HFFc6 (cell line): ENCODE results near the gene TBCA. TPM values are rescaled to one million over a fixed set of nuclear protein-coding genes. Genes with fewer than 3 reads are reported as not detected.

Experiments used
- DNase-seq: peaks from one replicate; pipeline ENCODE4 v3.0.0-alpha.2; 2018
- H3K27ac Mint-ChIP-seq: 2 replicates; pipeline ENCODE4 v1.8.0; 2020; ENCODE audit warnings: mild to moderate bottlenecking, mixed read lengths
- H3K27me3 Mint-ChIP-seq: 2 replicates; pipeline ENCODE4 v1.8.0; 2021; ENCODE audit warnings: mild to moderate bottlenecking, moderate library complexity, mixed read lengths; ENCODE audit not compliant: insufficient read depth
- H3K36me3 Mint-ChIP-seq: 2 replicates; pipeline ENCODE4 v1.8.0; 2021; ENCODE audit warnings: low read depth, mixed read lengths
- H3K4me1 Mint-ChIP-seq: 2 replicates; pipeline ENCODE4 v1.8.0; 2020; ENCODE audit warnings: low read depth, mixed read lengths
- H3K4me3 Mint-ChIP-seq: 2 replicates; pipeline ENCODE4 v1.8.0; 2020; ENCODE audit warnings: mild to moderate bottlenecking, moderate library complexity, mixed read lengths
- H3K9me3 Mint-ChIP-seq: 2 replicates; pipeline ENCODE4 v1.8.0; 2020; ENCODE audit warnings: mild to moderate bottlenecking, mixed read lengths
- total RNA-seq, 6 experiments: library from RNA; stranded (reverse); fragmentation: NEBNext Ultra II Directional; extraction: Animal tissue kit (Norgen Biotek cat#: 25700); gene quantifications; 2 replicates in 1 of 6; 3 replicates in 5 of 6; pipeline ENCODE4 v1.2.3, GENCODE V29; 2021
- TF ChIP-seq, protein P1 (sequence below): fragments of 200-600 bp; sonication (generic); IDR thresholded peaks from 2 replicates; pipeline ENCODE4 v1.5.0; 2021; ENCODE audit warnings: antibody characterized with exemption, mild to moderate bottlenecking

TBCA gene
- total RNA-seq, 6 experiments from 2014 or later = 172 to 225 (median 210) TPM

DNA sequence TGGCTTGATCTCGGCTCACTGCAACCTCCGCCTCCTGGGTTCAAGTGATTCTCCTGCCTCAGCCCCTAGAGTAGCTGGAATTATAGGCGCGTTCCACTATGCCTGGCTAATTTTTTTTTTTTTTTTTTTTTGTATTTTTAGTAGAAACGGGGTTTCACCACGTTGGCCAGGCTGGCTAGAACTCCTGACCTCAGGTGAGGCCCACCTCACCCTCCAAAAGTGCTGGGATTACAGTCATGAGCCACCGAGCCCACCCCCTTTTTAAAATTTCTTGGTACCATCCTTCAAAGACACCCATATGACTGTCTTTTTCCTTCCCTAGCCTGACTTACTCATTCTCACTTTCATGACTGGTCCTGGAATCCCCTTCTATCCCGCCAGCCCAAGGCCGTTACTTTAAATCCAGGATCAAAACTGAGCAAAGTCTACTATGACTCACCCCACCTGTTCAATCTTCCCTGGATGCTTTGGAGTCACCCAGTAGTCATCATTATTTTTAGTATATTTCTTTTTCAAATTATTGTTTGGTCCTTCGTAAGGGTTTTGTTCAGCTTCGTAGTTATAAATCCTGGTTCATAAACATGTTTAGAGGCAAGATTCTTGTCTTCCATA, 1.2 kb upstream of the TBCA start:
- H3K4me3 Mint-ChIP-seq = peak overlapping the region; percentile 13; the same call in 1 of the 2 replicates
- H3K27me3 Mint-ChIP-seq = peaks cover 3% of the 10 kb centered on the region; the same call in 1 of the 2 replicates
- no peak overlapping the region for H3K27ac Mint-ChIP-seq
- H3K36me3 Mint-ChIP-seq = peaks cover 16% of the 10 kb centered on the region
- no peak for DNase-seq
- H3K4me1 Mint-ChIP-seq = peaks cover 26% of the 10 kb centered on the region
- TF ChIP-seq, protein P1, sequence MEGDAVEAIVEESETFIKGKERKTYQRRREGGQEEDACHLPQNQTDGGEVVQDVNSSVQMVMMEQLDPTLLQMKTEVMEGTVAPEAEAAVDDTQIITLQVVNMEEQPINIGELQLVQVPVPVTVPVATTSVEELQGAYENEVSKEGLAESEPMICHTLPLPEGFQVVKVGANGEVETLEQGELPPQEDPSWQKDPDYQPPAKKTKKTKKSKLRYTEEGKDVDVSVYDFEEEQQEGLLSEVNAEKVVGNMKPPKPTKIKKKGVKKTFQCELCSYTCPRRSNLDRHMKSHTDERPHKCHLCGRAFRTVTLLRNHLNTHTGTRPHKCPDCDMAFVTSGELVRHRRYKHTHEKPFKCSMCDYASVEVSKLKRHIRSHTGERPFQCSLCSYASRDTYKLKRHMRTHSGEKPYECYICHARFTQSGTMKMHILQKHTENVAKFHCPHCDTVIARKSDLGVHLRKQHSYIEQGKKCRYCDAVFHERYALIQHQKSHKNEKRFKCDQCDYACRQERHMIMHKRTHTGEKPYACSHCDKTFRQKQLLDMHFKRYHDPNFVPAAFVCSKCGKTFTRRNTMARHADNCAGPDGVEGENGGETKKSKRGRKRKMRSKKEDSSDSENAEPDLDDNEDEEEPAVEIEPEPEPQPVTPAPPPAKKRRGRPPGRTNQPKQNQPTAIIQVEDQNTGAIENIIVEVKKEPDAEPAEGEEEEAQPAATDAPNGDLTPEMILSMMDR = no peak
- no peaks in the 10 kb centered on the region for H3K9me3 Mint-ChIP-seq

DNA sequence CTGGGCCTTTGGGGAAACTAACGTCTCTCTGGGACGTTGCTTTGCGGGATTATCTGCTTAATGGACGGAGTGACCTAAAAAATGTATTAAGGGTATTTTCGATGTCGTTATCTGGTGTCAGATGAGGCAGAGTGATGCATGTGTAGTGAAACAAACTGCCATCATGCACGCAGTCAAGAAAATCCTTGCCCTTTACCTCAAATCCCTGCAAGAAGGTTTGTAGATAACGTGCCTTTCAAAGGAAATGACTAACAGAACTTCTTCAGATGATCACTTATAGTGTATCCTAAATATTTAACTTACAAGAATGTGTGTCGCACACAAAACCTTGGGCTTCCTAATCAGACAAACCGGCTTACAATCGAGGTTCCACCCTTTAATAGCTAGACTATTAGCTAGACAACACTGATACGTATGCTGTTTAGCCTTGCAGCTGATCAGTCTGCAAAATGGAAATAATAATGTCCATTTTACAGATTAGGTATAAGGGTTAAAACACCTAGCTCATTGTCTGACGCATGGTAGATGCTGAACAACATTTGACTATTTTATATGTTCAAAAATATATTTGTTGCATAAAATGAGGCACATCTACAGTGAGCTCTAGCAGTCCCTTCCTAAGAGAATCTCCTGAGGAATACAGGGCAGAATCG, 541 bp upstream of the TBCA start:
- Mint-ChIP-seq H3K27me3 (0 out of 2 replicates have a peak, but pooled peaks cover 3% of the 10 kb centered on the region), H3K4me3 (peak overlapping the region; percentile 95), H3K27ac (peak overlapping the region; percentile 98), H3K36me3 (peaks cover 20% of the 10 kb centered on the region), H3K9me3 (no peaks in the 10 kb centered on the region), H3K4me1 (peaks cover 31% of the 10 kb centered on the region)
- TF ChIP-seq, protein P1 = no peak
- DNase-seq = no peak

DNA sequence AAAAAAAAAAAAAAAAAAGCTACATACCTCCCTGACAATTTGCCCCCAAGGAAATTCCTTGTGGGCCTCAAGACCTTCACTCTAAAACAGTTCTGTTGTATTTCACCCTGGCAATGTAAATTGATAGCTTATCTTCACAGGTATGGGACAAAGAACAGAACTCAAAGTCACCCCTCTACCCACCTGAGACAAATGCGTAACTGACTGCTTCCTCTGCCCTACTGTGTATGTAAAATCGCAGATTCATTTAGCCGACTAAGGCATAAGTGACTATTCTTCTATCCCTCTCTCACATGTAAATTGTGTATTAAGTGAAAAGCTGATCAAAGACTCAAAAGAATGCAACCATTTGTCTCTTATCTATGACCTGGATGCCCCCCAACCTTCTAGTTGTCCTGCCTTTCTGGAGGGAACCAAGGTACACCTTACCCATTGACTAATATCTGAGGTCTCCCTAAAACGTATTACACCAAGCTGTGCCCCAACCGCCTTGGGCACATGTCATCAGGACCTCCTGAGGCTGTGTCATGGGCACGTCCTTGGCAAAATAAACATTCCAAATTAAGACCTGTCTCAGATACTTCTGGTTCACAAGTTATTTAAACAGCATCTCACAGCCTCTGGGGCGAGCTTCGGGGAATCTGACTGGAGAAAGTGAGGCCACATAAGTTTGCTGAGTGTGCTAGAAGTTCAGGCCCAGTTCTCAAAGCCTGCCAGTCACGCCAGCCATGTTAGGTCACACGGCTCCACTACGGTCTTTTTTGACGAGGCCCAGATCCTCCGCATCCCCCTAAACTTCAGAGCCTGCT, 954 bp downstream of the TBCA start:
- Mint-ChIP-seq H3K4me1 (peaks cover 40% of the 10 kb centered on the region), H3K27me3 (no peaks in the 10 kb centered on the region), H3K27ac (peak overlapping the region; percentile 98), H3K9me3 (no peaks in the 10 kb centered on the region), H3K36me3 (peaks cover 29% of the 10 kb centered on the region), H3K4me3 (peak overlapping the region; percentile 95)
- peak; percentile 17 for DNase-seq
- TF ChIP-seq, protein P1 = no peak

DNA sequence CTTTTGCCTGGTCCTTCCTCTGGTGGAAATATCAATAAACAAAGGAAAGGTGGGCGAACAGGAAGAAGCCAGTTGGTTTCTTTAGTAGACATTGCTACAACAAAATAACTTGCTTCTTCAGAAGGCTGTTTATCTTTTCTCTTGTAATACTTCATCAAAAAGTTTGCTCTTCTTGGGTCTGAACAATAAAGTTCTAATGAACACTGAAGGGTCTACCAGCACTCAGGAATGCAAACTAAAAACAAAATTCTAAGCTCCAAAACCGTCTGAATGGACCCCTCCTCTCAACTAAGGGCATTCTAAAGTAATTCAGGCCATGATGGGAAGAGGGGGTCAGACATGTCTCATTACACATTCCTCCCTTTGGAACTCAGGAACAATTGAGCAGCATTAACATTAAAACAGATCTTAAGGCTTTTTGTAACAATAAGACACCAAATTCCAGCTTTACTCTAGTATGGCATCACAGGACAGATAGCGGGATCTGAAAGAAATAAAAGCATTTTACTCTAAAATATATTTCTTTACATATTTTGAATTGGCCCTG, 2.3 kb downstream of the TBCA start:
- Mint-ChIP-seq H3K27ac (no peak overlapping the region), H3K4me1 (peaks cover 40% of the 10 kb centered on the region), H3K4me3 (peak overlapping the region; percentile 95), H3K27me3 (no peaks in the 10 kb centered on the region), H3K9me3 (no peaks in the 10 kb centered on the region), H3K36me3 (peaks cover 33% of the 10 kb centered on the region)
- DNase-seq = no peak
- TF ChIP-seq, protein P1 = no peak

DNA sequence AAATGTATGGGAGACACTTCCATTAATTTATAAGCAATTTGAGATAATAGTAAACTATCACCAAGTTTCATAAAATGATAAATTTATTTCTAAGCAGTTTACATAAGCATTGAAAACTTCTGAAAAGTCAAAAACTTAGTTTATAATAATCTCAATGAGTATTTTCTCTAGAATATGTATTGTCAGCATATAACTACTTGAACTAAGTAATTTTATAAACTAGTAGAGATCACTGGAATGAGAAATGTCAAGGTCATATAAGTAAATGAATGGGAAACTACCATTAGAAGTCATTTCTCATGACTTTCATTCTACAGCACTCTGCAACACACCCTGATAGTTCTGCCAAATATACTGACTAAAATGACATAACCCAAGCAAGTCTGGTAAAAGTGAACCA, 3.4 kb downstream of the TBCA start:
- H3K4me1 Mint-ChIP-seq = peaks cover 40% of the 10 kb centered on the region
- DNase-seq = no peak

More for the DNA sequence above, 3.4 kb downstream of the TBCA start:
- H3K4me3 Mint-ChIP-seq = no peak overlapping the region
- H3K27me3 Mint-ChIP-seq = no peaks in the 10 kb centered on the region
- H3K9me3 Mint-ChIP-seq = no peaks in the 10 kb centered on the region
- H3K27ac Mint-ChIP-seq = no peak overlapping the region
- TF ChIP-seq, protein P1 = no peak
- H3K36me3 Mint-ChIP-seq = peaks cover 39% of the 10 kb centered on the region
